K562 (cell line): Measurements from ENCODE around the gene PIAS3. TPM values are rescaled to one million over a fixed set of nuclear protein-coding genes. Genes with fewer than 3 reads are reported as not detected.

Experiments used
- BHLHE40 ChIP-seq: IDR thresholded peaks from 2 replicates; pipeline ENCODE4 v1.6.1; 2011; ENCODE audit warnings: low read length, improper control_type of control experiment
- DIDO1 ChIP-seq: fragments of 450-650 bp; IDR thresholded peaks from 2 replicates; pipeline ENCODE4 v1.6.1; 2016; ENCODE audit warnings: low read depth, missing biosample characterization, missing genetic modification characterization
- EP400 ChIP-seq: fragments of 450-650 bp; IDR thresholded peaks from 2 replicates; pipeline ENCODE4 v1.6.1; 2017; ENCODE audit warnings: antibody characterized with exemption, mild to moderate bottlenecking, moderate library complexity
- ESRRB ChIP-seq: fragments of 250-450 bp; sonication (Bioruptor Pico); IDR thresholded peaks from 2 replicates; pipeline ENCODE4 v1.5.0; 2020; ENCODE audit warnings: mild to moderate bottlenecking, moderate library complexity, borderline replicate concordance
- ETV6 ChIP-seq, 3 experiments: fragments of 150-350 bp in 1 of 3; sonication (generic) in 1 of 3; formaldehyde crosslinking in 1 of 3; IDR thresholded peaks; 2 replicates each; pipeline versions ENCODE4 v1.6.1 to v1.8.0; 2014 to 2022; ENCODE audit warnings: borderline replicate concordance in 2 of 3, low read depth in 2 of 3, antibody characterized with exemption in 1 of 3, low read length in 1 of 3, mild to moderate bottlenecking in 1 of 3, missing genetic modification reagents in 1 of 3
- IFI16 ChIP-seq: fragments of 250-450 bp; sonication (Bioruptor Pico); IDR thresholded peaks from 2 replicates; pipeline ENCODE4 v2.1.2; 2022; ENCODE audit warnings: mild to moderate bottlenecking, inconsistent platforms
- MAZ ChIP-seq, 2 experiments: fragments of 450-650 bp in 1 of 2; sonication (generic) in 1 of 2; formaldehyde crosslinking; IDR thresholded peaks in 1 of 2; conservative IDR thresholded peaks in 1 of 2; 2 replicates each; pipeline versions ENCODE4 v1.4.0 to v1.5.0; 2020; ENCODE audit warnings: mild to moderate bottlenecking in 1 of 2, missing genetic modification reagents in 1 of 2
- NBN ChIP-seq: fragments of 450-650 bp; IDR thresholded peaks from 2 replicates; pipeline ENCODE4 v1.6.1; 2016; ENCODE audit warnings: low read depth, mild to moderate bottlenecking
- NEUROD1 ChIP-seq: fragments of 150-350 bp; IDR thresholded peaks from 2 replicates; pipeline ENCODE4 v1.6.1; 2014; ENCODE audit warnings: borderline replicate concordance, low read length, low read depth; ENCODE audit not compliant: partially characterized antibody
- PRMT5 ChIP-seq: sonication (generic); formaldehyde crosslinking; IDR thresholded peaks from 2 replicates; pipeline ENCODE4 v1.5.0; 2020; ENCODE audit warnings: missing genetic modification reagents
- TCF3 ChIP-seq: sonication (generic); formaldehyde crosslinking; IDR thresholded peaks from 2 replicates; pipeline ENCODE4 v1.4.0; 2020; ENCODE audit warnings: mild to moderate bottlenecking, missing genetic modification reagents
- ZBTB7A ChIP-seq: IDR thresholded peaks from 2 replicates; pipeline ENCODE4 v1.6.1; 2011; ENCODE audit warnings: low read depth, mild to moderate bottlenecking, low read length, moderate library complexity, borderline replicate concordance; ENCODE audit not compliant: control insufficient read depth
- ZFPM2 ChIP-seq: fragments of 250-450 bp; sonication (Bioruptor Pico); IDR thresholded peaks from 2 replicates; pipeline ENCODE4 v1.5.1; 2022; ENCODE audit warnings: mild to moderate bottlenecking
- ZNF584 ChIP-seq: fragments of 200-800 bp; sonication (Bioruptor generic); IDR thresholded peaks from 2 replicates; pipeline ENCODE4 v1.6.1; 2016; ENCODE audit warnings: low read depth, mild to moderate bottlenecking, missing genetic modification characterization, missing compliant biosample characterization
- ZNF668 ChIP-seq: fragments of 250-450 bp; sonication (Bioruptor Pico); IDR thresholded peaks from 2 replicates; pipeline ENCODE4 v1.8.0; 2022; ENCODE audit warnings: mild to moderate bottlenecking, inconsistent platforms
- ZNF740 ChIP-seq, 3 experiments: fragments of 200-800 bp in 1 of 3; sonication (Bioruptor generic) in 1 of 3; sonication (generic) in 1 of 3; formaldehyde crosslinking in 1 of 3; IDR thresholded peaks; 2 replicates each; pipeline versions ENCODE4 v1.6.1 to v1.8.0; 2016 to 2022; ENCODE audit warnings: mild to moderate bottlenecking in 2 of 3, missing compliant biosample characterization in 2 of 3, missing genetic modification characterization in 2 of 3, missing genetic modification reagents in 1 of 3
- ZNF76 ChIP-seq: fragments of 250-450 bp; sonication (Bioruptor Pico); IDR thresholded peaks from 2 replicates; pipeline ENCODE4 v1.4.0; 2020; ENCODE audit warnings: mild to moderate bottlenecking, moderate library complexity, borderline replicate concordance
- polyA plus RNA-seq, 8 experiments: library from polyadenylated mRNA; depleted of rRNA in 4 of 8; stranded (reverse) in 5 of 8; unstranded in 3 of 8; fragments of >200 nt; fragmentation: Nextera tagmentation in 2 of 8; fragmentation: Illumina TruSeq in 1 of 8; extraction: Ambion mirVana in 2 of 8; extraction: Trizol in 1 of 8; gene quantifications; 2 replicates each; pipeline versions ENCODE4 v1.2.1 to v1.2.3, GENCODE V29; 2011 to 2014; ENCODE audit warnings: inconsistent platforms in 1 of 8, missing spikeins in 1 of 8
- total RNA-seq, 7 experiments: library from RNA; depleted of rRNA in 6 of 7; stranded (reverse); fragments of >200 nt in 6 of 7; fragmentation: Illumina TruSeq in 2 of 7; extraction: Trizol in 2 of 7; gene quantifications; 2 replicates each; pipeline versions ENCODE4 v1.2.1 to v1.2.3, GENCODE V29; 2011 to 2021; ENCODE audit warnings: low replicate concordance in 1 of 7
- TF ChIP-seq, protein P1 (sequence below), 2 experiments: IDR thresholded peaks; 2 replicates each; pipeline ENCODE4 v1.6.1; 2011; ENCODE audit warnings: borderline replicate concordance in 1 of 2, control low read depth in 1 of 2, low read depth in 1 of 2, low read length in 1 of 2, mild to moderate bottlenecking in 1 of 2, mixed read lengths in 1 of 2, moderate library complexity in 1 of 2; ENCODE audit not compliant: insufficient read depth in 1 of 2, insufficient read length in 1 of 2, poor library complexity in 1 of 2, severe bottlenecking in 1 of 2; ENCODE audit errors: extremely low read depth in 1 of 2
- TF ChIP-seq, protein P2 (sequence below): sonication (generic); formaldehyde crosslinking; IDR thresholded peaks from 2 replicates; pipeline ENCODE4 v1.8.1; 2023; ENCODE audit warnings: mild to moderate bottlenecking, missing genetic modification reagents
- TF ChIP-seq, protein P3 (sequence below), 2 experiments: fragments of 450-650 bp; conservative IDR thresholded peaks; 2 replicates each; pipeline ENCODE4 v1.6.1; 2017; ENCODE audit warnings: mild to moderate bottlenecking in 2 of 2, moderate library complexity in 2 of 2

The PIAS3 gene
- total and polyA plus RNA-seq, 9 of the 15 experiments (the other 6 are each of a cell fraction or from before 2014, with no cell fraction given) = 1.1 to 25.6 (median 7.9) TPM

GRCh38 chr1:145849356-145850160 is 9.3 kb downstream of the PIAS3 start (continued):
- no peak for TF ChIP-seq ZNF740 (CRISPR knock-in tag; IDR thresholded peaks at IDR 0.05)
- TF ChIP-seq ZNF740 (tag; IDR thresholded peaks at IDR 0.05) = 0 out of 4 replicates have a peak, but pooled peaks of 1 of the 2 experiments have one; percentile 27
- TF ChIP-seq, protein P1, sequence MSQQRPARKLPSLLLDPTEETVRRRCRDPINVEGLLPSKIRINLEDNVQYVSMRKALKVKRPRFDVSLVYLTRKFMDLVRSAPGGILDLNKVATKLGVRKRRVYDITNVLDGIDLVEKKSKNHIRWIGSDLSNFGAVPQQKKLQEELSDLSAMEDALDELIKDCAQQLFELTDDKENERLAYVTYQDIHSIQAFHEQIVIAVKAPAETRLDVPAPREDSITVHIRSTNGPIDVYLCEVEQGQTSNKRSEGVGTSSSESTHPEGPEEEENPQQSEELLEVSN (IDR thresholded peaks at IDR 0.05; ENCODE audit: borderline replicate concordance in 1 of 2, extremely low read depth in 1 of 2, insufficient read depth in 1 of 2, insufficient read length in 1 of 2, low read depth in 1 of 2, low read length in 1 of 2, poor library complexity in 1 of 2, severe bottlenecking in 1 of 2) = no peak
- no peak for TF ChIP-seq ETV6 (IDR thresholded peaks at IDR 0.05; ENCODE audit: borderline replicate concordance in 1 of 2, low read depth in 2 of 2, low read length in 1 of 2)
- no peak for TF ChIP-seq ETV6 (CRISPR knock-in tag; IDR thresholded peaks at IDR 0.05; ENCODE audit: borderline replicate concordance)
- TF ChIP-seq ZNF668 (CRISPR knock-in tag) = no peak
- TF ChIP-seq EP400 = no peak
- no peak for TF ChIP-seq TCF3 (CRISPR knock-in tag)
- TF ChIP-seq BHLHE40 = no peak
- no peak for TF ChIP-seq ZNF76 (CRISPR knock-in tag)
- TF ChIP-seq DIDO1 = no peak
- TF ChIP-seq ESRRB (CRISPR knock-in tag) = no peak
- no peak for TF ChIP-seq NEUROD1
- TF ChIP-seq ZBTB7A = peak; percentile 98
- no peak for TF ChIP-seq PRMT5 (CRISPR knock-in tag)
- TF ChIP-seq NBN = no peak
- TF ChIP-seq, protein P2, sequence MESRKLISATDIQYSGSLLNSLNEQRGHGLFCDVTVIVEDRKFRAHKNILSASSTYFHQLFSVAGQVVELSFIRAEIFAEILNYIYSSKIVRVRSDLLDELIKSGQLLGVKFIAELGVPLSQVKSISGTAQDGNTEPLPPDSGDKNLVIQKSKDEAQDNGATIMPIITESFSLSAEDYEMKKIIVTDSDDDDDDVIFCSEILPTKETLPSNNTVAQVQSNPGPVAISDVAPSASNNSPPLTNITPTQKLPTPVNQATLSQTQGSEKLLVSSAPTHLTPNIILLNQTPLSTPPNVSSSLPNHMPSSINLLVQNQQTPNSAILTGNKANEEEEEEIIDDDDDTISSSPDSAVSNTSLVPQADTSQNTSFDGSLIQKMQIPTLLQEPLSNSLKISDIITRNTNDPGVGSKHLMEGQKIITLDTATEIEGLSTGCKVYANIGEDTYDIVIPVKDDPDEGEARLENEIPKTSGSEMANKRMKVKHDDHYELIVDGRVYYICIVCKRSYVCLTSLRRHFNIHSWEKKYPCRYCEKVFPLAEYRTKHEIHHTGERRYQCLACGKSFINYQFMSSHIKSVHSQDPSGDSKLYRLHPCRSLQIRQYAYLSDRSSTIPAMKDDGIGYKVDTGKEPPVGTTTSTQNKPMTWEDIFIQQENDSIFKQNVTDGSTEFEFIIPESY (CRISPR knock-in tag) = no peak
- no peak for TF ChIP-seq ZNF584 (CRISPR knock-in tag)
- TF ChIP-seq MAZ (CRISPR knock-in tag; conservative IDR thresholded peaks at IDR 0.05 in 1 of 2, IDR thresholded peaks at IDR 0.05 in 1 of 2) = peak; percentile 88 to 97
- no peak for TF ChIP-seq ZFPM2
- TF ChIP-seq IFI16 (CRISPR knock-in tag) = no peak
- TF ChIP-seq, protein P3, sequence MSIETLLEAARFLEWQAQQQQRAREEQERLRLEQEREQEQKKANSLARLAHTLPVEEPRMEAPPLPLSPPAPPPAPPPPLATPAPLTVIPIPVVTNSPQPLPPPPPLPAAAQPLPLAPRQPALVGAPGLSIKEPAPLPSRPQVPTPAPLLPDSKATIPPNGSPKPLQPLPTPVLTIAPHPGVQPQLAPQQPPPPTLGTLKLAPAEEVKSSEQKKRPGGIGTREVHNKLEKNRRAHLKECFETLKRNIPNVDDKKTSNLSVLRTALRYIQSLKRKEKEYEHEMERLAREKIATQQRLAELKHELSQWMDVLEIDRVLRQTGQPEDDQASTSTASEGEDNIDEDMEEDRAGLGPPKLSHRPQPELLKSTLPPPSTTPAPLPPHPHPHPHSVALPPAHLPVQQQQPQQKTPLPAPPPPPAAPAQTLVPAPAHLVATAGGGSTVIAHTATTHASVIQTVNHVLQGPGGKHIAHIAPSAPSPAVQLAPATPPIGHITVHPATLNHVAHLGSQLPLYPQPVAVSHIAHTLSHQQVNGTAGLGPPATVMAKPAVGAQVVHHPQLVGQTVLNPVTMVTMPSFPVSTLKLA (conservative IDR thresholded peaks at IDR 0.05) = no peak
